ENCODE data around the gene TRMT10A.

TRMT10A gene

GRCh38 chr4:99563310-99564186 lies at the start of gene TRMT10A:
Gene TRMT10A (minus strand): TSS chr4:99564039. CDS start chr4:99559338, 4,701 bp downstream.
- peak; percentile 87 to 88 for DNase-seq (ENCODE audit: low read depth in 2 of 2)

- no peak for DNase-seq (ENCODE audit: low read depth in 2 of 2)
Observed at GRCh38 chr4:99612704-99613103, 48.9 kb upstream of the TRMT10A start.

GRCh38 chr4:99612281-99612680 lies 48.4 kb upstream of the TRMT10A start:
- no peak for DNase-seq (ENCODE audit: low read depth in 2 of 2)

GRCh38 chr4:99610605-99611175 lies 46.9 kb upstream of the TRMT10A start:
- no peak for DNase-seq (ENCODE audit: low read depth in 2 of 2)

DNA sequence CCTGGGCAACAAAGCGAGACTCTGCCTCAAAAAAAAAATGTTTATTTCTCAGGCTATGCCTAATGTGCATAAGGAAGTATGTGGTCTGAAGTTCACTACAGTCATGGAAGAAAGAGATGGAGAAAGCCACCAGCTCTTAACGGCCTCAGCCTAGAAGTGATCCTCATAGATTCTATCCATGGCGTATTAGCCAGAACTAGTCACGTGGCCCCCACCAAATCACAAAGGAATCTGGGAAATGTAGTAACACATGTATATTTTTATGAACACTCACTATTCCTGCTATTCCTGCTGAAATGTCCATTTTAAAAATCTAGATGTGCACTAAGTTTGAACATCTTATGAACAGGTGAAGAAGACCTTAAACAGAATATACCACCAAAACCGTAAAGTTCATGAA lies 44.6 kb upstream of the TRMT10A start:
- DNase-seq (ENCODE audit: low read depth in 2 of 2), result no peak

- DNase-seq (ENCODE audit: low read depth in 2 of 2), result no peak
Observed at GRCh38 chr4:99606716-99607115, 42.9 kb upstream of the TRMT10A start.

- DNase-seq (ENCODE audit: low read depth in 2 of 2), result no peak
Observed at GRCh38 chr4:99594818-99595217, 31.0 kb upstream of the TRMT10A start.

DNA sequence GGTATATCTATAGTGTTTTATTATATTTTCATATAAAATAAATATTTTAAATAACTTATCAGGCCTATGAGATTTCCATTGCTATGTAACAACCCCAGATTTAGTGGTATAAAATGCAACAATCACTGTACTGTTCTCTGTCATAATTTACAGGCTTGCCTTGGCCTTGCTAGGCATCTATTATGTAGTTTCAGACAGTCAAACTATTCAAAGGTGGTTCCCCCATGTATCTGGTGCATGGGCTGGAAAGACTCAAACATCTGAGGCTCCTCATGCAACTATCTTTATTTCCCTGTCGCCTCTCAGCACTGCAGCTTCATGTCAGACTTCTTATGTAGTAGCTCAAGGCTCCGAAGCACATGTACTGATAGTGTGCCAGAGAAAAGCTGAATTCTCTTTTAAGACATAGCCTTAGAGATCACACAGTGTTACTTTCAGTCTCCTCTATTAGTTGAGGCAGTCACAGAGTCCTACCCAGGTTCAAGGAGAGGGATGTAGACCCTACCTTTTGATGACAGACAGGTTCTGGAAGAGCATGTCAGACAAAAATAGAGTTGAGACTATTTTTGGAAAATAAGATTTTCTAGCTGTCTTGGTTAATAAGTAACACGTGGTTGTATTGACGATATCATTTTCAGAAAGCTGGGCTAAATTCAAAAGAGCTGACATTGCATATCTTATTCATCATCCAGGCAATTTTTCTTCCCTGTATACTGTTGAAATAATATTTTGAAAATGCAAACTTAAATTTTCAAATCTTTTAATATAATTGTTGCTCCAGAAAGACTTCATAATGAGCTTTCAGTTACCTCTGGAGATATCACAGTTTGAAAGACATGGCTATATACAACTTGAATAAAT lies 30.2 kb upstream of the TRMT10A start:
- DNase-seq (ENCODE audit: low read depth in 2 of 2), result no peak

- no peak for DNase-seq (ENCODE audit: low read depth in 2 of 2)
Observed at GRCh38 chr4:99591757-99592156, 27.9 kb upstream of the TRMT10A start.

DNA sequence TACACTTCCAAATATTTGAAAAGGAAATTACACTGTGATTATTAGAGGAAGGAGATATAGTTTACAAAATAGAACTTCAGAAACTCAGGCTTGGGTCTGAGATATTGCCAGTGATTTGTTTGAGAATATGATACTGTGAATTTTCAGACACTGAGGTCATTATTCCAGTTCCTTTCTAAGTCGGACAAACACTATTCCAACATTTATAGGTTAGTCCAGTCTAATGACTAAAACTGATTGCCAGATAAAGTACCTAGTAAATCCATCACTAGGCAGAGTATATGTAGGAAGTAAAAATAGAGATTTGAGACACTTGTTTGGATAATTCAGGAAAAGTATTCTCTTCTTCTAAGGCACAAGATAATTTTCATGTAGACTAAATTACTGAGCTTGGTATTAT lies 24.0 kb upstream of the TRMT10A start:
- DNase-seq (ENCODE audit: low read depth in 2 of 2), result no peak

DNA sequence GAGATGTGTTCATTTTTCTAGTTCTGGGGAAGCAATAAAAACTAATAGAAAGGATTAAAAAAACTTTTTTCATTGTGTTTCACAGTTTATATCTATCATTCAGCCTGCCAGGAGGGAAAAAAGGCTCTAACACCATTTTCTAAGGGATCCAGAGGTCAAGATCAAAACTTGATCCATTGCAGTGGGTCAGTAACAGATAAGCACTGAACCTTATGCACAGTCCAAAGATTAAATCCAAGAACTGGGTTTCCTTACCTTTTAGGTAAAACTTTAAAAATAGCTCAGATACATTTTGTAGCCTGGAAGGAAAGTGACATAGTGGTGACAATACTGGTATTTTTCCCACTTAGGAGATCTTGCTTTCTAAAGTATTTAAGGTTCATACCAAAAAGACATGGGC lies 23.5 kb upstream of the TRMT10A start:
- DNase-seq (ENCODE audit: low read depth in 2 of 2), result no peak

DNA sequence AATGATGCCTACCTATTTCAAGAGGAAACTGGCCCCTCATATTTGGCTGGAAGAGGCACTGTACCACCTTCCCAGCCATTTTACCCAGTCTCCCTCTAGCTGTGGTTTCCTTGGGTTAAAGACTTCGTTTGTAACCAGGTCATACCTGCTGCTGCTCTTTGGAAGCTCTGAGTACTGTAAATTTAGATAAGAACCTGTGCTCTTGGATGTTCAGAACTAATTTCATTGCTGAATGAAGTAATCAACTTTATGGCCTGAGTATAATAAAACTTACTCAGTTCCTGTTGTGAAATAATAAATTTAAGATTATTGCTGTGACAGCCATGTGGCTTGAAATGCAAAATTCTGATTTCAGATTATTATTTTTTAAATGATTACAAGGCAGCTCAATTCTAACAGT lies 23.0 kb upstream of the TRMT10A start:
- no peak for DNase-seq (ENCODE audit: low read depth in 2 of 2)

GRCh38 chr4:99586322-99586721 lies 22.5 kb upstream of the TRMT10A start:
- DNase-seq (ENCODE audit: low read depth in 2 of 2), result no peak

DNA sequence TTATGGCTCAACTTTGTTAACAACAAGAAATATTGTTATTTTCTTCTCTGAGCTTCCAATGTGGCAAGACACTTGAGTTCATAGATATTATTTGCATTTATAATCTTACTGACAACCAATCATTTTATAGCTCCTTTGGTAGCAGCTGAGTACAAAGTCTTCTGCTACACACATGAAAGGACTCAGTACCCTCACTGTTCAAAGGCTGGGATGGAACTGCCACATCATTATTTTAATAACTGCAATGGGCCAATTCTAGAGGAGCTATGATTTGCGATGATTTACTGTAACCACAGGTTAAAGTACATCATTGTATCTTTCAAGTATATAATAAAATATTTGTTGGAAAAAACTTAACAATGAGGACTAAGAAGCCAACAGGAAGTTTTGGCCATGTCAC lies 21.7 kb upstream of the TRMT10A start:
- DNase-seq (ENCODE audit: low read depth in 2 of 2), result no peak

- DNase-seq (ENCODE audit: low read depth in 2 of 2), result no peak
Observed at GRCh38 chr4:99578714-99579113, 14.9 kb upstream of the TRMT10A start.

- no peak for DNase-seq (ENCODE audit: low read depth in 2 of 2)
Observed at GRCh38 chr4:99574530-99575324, 10.9 kb upstream of the TRMT10A start, which contains the start of gene MTTP. Gene MTTP (plus strand): TSS chr4:99574824. CDS start chr4:99574910, 86 bp downstream.

DNA sequence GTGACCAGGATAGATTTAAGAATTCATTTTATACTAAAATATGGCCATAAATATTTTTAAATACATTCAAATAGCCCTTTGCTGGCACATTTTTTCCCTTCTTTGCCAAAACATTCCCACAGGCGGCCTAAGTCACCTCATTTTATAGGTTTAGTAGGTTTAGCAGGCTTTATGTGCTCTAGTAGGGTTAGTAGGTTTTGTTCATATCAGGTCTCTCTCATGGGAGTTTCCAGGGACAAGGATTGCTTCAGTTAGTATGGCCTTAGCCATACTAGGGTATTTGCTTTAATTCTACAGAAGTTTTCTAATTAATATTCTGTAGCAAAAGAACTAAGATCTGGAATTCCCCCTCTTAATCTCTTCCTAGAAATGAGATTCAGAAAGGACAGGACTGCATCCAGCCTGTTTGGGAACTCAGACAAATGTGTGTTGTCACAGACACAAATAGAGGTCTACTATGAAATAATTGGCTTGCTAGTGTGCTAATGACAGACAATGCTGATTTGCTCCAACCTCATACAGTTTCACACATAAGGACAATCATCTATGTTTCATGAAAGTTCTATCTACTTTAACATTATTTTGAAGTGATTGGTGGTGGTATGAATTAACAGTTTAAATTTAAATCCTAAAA lies 10.0 kb upstream of the TRMT10A start:
- no peak for DNase-seq (ENCODE audit: low read depth in 2 of 2)

- no peak for DNase-seq (ENCODE audit: low read depth in 2 of 2)
Observed at GRCh38 chr4:99572527-99573240, 8.8 kb upstream of the TRMT10A start.

DNA sequence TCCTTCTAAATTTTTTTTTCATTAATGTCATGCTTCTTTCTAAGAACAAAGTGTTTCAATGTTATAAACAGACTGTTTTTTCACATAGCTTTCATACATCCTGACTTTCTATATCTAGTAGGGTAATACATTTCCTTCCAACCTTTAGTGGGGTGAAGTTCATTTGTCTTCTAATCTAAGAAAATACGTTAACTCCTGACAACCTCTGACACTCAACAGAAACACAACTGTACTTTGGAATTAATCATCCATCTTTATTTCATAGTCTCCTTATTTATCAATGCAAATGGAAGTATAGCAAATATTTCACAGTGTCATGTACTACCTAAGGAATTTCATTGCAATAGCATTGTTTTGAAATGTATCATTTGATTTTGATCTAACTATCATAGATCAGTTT lies 8.0 kb upstream of the TRMT10A start:
- no peak for DNase-seq (ENCODE audit: low read depth in 2 of 2)

GRCh38 chr4:99564921-99565320 lies 1.1 kb upstream of the TRMT10A start:
- no peak for DNase-seq (ENCODE audit: low read depth in 2 of 2)
